T-helper 2 cell (primary cell): Measurements from ENCODE around the gene NKG7.
A peak's percentile ranks its signal among the peaks of the same experiment; 100 is the strongest.

Experiments used
- DNase-seq, 5 experiments: peaks; one replicate each; pipeline versions ENCODE4 v3.0.0 to v3.0.0-alpha.2; 2012 to 2022

NKG7 gene

GRCh38 chr19:51359294-51359693 is 13.2 kb downstream of the NKG7 start:
- no peak for DNase-seq

GRCh38 chr19:51357952-51358351 is 14.5 kb downstream of the NKG7 start:
- no peak for DNase-seq

GRCh38 chr19:51356159-51356801 is 16.2 kb downstream of the NKG7 start:
- no peak for DNase-seq

GRCh38 chr19:51354742-51355148 is 17.7 kb downstream of the NKG7 start:
- peak in 2 of 5 experiments; percentile 60 to 97 for DNase-seq

GRCh38 chr19:51354103-51354741 is 18.2 kb downstream of the NKG7 start:
- no peak for DNase-seq

- no peak for DNase-seq
Measured at GRCh38 chr19:51352783-51353360, 19.6 kb downstream of the NKG7 start.

GRCh38 chr19:51351266-51351990 is 21.0 kb downstream of the NKG7 start:
- DNase-seq: no peak

GRCh38 chr19:51347209-51347928 is 25.1 kb downstream of the NKG7 start:
- DNase-seq: no peak

- DNase-seq: no peak
Measured at GRCh38 chr19:51346742-51347141, 25.7 kb downstream of the NKG7 start.

- no peak for DNase-seq
Measured at GRCh38 chr19:51345076-51345620, 27.3 kb downstream of the NKG7 start.

- no peak for DNase-seq
Measured at GRCh38 chr19:51342631-51343569, 29.6 kb downstream of the NKG7 start.

GRCh38 chr19:51341976-51342580 is 30.4 kb downstream of the NKG7 start, which contains the start of gene VSIG10L:
VSIG10L (minus strand) TSS chr19:51342139; CDS start chr19:51342124, 15 bp downstream.
- no peak for DNase-seq

- DNase-seq: no peak
Measured at GRCh38 chr19:51341066-51341465, 31.4 kb downstream of the NKG7 start.

- DNase-seq: peak; percentile 72 to 96 (median 86)
Measured at GRCh38 chr19:51339687-51340656, 32.5 kb downstream of the NKG7 start.

GRCh38 chr19:51339313-51339686 is 33.2 kb downstream of the NKG7 start:
- DNase-seq: no peak

GRCh38 chr19:51338563-51339312 is 33.7 kb downstream of the NKG7 start:
- DNase-seq: peak; percentile 69 to 91 (median 79)

- DNase-seq: no peak
Measured at GRCh38 chr19:51337861-51338562, 34.4 kb downstream of the NKG7 start.
